WTC11 (cell line): ENCODE results near the gene ZSWIM9. TPM values are rescaled to one million over a fixed set of nuclear protein-coding genes. Genes with fewer than 3 reads are reported as not detected.
"Not testable (repeated sequence)": the region's sequence is repeated elsewhere in the genome, so short reads cannot be mapped to it uniquely, and the experiment has no call there.

Source experiments
- ATAC-seq: fragments of 200-7000 bp; cut with Tn5 transposase; 2 replicates; pipeline ENCODE4 v1.10.0; 2021; ENCODE audit warnings: mild to moderate bottlenecking, moderate library complexity
- CTCF ChIA-PET: fragments of 300-600 bp; sonication (Branson Sonifier 250); formaldehyde crosslinking; loops from one replicate; lab custom pipeline; 2021; ENCODE audit warnings: antibody characterized with exemption; lab: Charles Lee
- POLR2A ChIA-PET: fragments of 350-600 bp; sonication (Branson Sonifier 250); formaldehyde crosslinking; loops from one replicate; lab custom pipeline; 2021; ENCODE audit warnings: antibody characterized with exemption; lab: Charles Lee
- DNase-seq: peaks from one replicate; pipeline ENCODE4 v3.0.0; 2021; ENCODE audit warnings: low spot score
- H3K27ac Mint-ChIP-seq: 2 replicates; pipeline ENCODE4 v1.8.0; 2021; ENCODE audit warnings: mixed read lengths
- H3K27me3 Mint-ChIP-seq: 2 replicates; pipeline ENCODE4 v1.8.0; 2021; ENCODE audit warnings: low read depth, mild to moderate bottlenecking, moderate library complexity, mixed read lengths
- H3K36me3 Mint-ChIP-seq: 2 replicates; pipeline ENCODE4 v1.8.0; 2021; ENCODE audit warnings: mixed read lengths
- H3K4me1 Mint-ChIP-seq: 2 replicates; pipeline ENCODE4 v1.8.0; 2022; ENCODE audit warnings: mixed read lengths
- H3K4me3 Mint-ChIP-seq: 2 replicates; pipeline ENCODE4 v1.8.0; 2021; ENCODE audit warnings: mild to moderate bottlenecking, moderate library complexity, mixed read lengths
- H3K9me3 Mint-ChIP-seq: 2 replicates; pipeline ENCODE4 v1.8.0; 2021; ENCODE audit warnings: mixed read lengths
- CDX4 ChIP-seq: fragments of 250-450 bp; sonication (Bioruptor Pico); IDR thresholded peaks from 2 replicates; pipeline ENCODE4 v1.9.0; 2021; ENCODE audit warnings: moderate library complexity, mild to moderate bottlenecking, inconsistent platforms, borderline replicate concordance
- MAX ChIP-seq: sonication (generic); formaldehyde crosslinking; IDR thresholded peaks from 2 replicates; pipeline ENCODE4 v1.8.0; 2022; ENCODE audit warnings: mild to moderate bottlenecking, missing genetic modification reagents
- NFE2L1 ChIP-seq: sonication (generic); formaldehyde crosslinking; IDR thresholded peaks from 2 replicates; pipeline ENCODE4 v1.8.1; 2023; ENCODE audit warnings: missing genetic modification reagents
- NFYB ChIP-seq: sonication (generic); formaldehyde crosslinking; conservative IDR thresholded peaks from 2 replicates; pipeline ENCODE4 v1.8.0; 2022; ENCODE audit warnings: low read depth, missing genetic modification reagents
- NR1H2 ChIP-seq: sonication (generic); formaldehyde crosslinking; IDR thresholded peaks from 2 replicates; pipeline ENCODE4 v1.9.0; 2021; ENCODE audit warnings: mild to moderate bottlenecking, moderate library complexity, missing genetic modification reagents
- PREB ChIP-seq: sonication (generic); formaldehyde crosslinking; IDR thresholded peaks from 2 replicates; pipeline ENCODE4 v1.8.1; 2022; ENCODE audit warnings: mild to moderate bottlenecking, missing genetic modification reagents, moderate library complexity, borderline replicate concordance
- RELA ChIP-seq: sonication (generic); formaldehyde crosslinking; IDR thresholded peaks from 2 replicates; pipeline ENCODE4 v1.8.1; 2022; ENCODE audit warnings: missing genetic modification reagents, mild to moderate bottlenecking, borderline replicate concordance
- SMAD3 ChIP-seq: sonication (generic); formaldehyde crosslinking; IDR thresholded peaks from 2 replicates; pipeline ENCODE4 v1.8.0; 2022; ENCODE audit warnings: missing genetic modification reagents, mild to moderate bottlenecking, borderline replicate concordance
- SMAD4 ChIP-seq: sonication (generic); formaldehyde crosslinking; IDR thresholded peaks from 2 replicates; pipeline ENCODE4 v1.8.0; 2022; ENCODE audit warnings: mild to moderate bottlenecking, missing genetic modification reagents
- USF2 ChIP-seq: sonication (generic); formaldehyde crosslinking; IDR thresholded peaks from 2 replicates; pipeline ENCODE4 v1.8.1; 2023; ENCODE audit warnings: mild to moderate bottlenecking, missing genetic modification reagents, moderate library complexity
- ZNF232 ChIP-seq: sonication (generic); formaldehyde crosslinking; IDR thresholded peaks from 2 replicates; pipeline ENCODE4 v1.8.0; 2022; ENCODE audit warnings: mild to moderate bottlenecking, missing genetic modification reagents
- ZNF281 ChIP-seq: sonication (generic); formaldehyde crosslinking; IDR thresholded peaks from 2 replicates; pipeline ENCODE4 v1.8.0; 2023; ENCODE audit warnings: mild to moderate bottlenecking, missing genetic modification reagents
- total RNA-seq: library from RNA; stranded (reverse); gene quantifications from 3 replicates; pipeline ENCODE4 v1.2.3, GENCODE V29; 2021
- TF ChIP-seq, protein P1 (sequence below): sonication (generic); formaldehyde crosslinking; IDR thresholded peaks from 2 replicates; pipeline ENCODE4 v1.8.1; 2022; ENCODE audit warnings: missing genetic modification reagents, borderline replicate concordance
- TF ChIP-seq, protein P2 (sequence below): fragments of 250-450 bp; sonication (Bioruptor Pico); conservative IDR thresholded peaks from 2 replicates; pipeline ENCODE4 v1.9.0; 2021; ENCODE audit warnings: mild to moderate bottlenecking
- TF ChIP-seq, protein P3 (sequence below): sonication (generic); formaldehyde crosslinking; IDR thresholded peaks from 2 replicates; pipeline ENCODE4 v1.8.1; 2023; ENCODE audit warnings: mild to moderate bottlenecking, missing genetic modification reagents, borderline replicate concordance

The ZSWIM9 gene
- total RNA-seq, 1 experiment from 2014 or later, result 12.8 TPM

DNA sequence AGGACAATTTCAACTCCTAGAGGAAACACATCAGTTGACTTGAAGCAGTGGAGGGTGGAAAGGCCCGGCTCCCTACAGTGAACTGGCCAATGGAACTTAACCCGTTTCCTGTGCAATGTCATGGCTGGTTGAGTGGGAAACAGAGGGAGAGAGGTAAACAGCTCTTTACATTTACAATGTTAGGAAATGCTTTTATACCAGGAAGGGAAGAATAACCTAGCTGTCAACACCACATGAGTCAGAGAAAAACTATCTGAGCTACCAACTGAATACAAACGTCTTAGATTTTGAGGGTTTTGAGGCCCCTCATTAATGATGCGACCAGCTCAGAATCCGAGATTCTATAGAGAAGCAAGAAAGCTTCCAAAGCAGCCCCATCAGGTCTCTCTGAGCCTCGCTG is 48.5 kb downstream of the ZSWIM9 start (continued):
- TF ChIP-seq, protein P1, sequence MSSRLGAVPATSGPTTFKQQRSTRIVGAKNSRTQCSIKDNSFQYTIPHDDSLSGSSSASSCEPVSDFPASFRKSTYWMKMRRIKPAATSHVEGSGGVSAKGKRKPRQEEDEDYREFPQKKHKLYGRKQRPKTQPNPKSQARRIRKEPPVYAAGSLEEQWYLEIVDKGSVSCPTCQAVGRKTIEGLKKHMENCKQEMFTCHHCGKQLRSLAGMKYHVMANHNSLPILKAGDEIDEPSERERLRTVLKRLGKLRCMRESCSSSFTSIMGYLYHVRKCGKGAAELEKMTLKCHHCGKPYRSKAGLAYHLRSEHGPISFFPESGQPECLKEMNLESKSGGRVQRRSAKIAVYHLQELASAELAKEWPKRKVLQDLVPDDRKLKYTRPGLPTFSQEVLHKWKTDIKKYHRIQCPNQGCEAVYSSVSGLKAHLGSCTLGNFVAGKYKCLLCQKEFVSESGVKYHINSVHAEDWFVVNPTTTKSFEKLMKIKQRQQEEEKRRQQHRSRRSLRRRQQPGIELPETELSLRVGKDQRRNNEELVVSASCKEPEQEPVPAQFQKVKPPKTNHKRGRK (CRISPR knock-in tag), result no peak
- no peak for TF ChIP-seq NFE2L1
- TF ChIP-seq USF2 (CRISPR knock-in tag), result no peak
- TF ChIP-seq RELA, result no peak
- no peak for TF ChIP-seq ZNF232 (CRISPR knock-in tag)
- TF ChIP-seq CDX4 (CRISPR knock-in tag), result no peak
- no peak for TF ChIP-seq PREB (CRISPR knock-in tag)
- TF ChIP-seq NR1H2, result no peak
- no peak for TF ChIP-seq ZNF281 (CRISPR knock-in tag)
- no peak for TF ChIP-seq SMAD4 (CRISPR knock-in tag)

GRCh38 chr19:48220784-48221183 is 50.3 kb downstream of the ZSWIM9 start:
- H3K9me3 Mint-ChIP-seq, H3K36me3 Mint-ChIP-seq, H3K27ac Mint-ChIP-seq, H3K4me1 Mint-ChIP-seq, H3K4me3 Mint-ChIP-seq, DNase-seq, ATAC-seq, POLR2A ChIA-PET, H3K27me3 Mint-ChIP-seq: not testable (repeated sequence)
- CTCF ChIA-PET, result interaction anchor here (0.5 kb wide), 1 partner anchor 354 kb away, joined by 3 read pairs; no protein-coding TSS in a partner anchor

DNA sequence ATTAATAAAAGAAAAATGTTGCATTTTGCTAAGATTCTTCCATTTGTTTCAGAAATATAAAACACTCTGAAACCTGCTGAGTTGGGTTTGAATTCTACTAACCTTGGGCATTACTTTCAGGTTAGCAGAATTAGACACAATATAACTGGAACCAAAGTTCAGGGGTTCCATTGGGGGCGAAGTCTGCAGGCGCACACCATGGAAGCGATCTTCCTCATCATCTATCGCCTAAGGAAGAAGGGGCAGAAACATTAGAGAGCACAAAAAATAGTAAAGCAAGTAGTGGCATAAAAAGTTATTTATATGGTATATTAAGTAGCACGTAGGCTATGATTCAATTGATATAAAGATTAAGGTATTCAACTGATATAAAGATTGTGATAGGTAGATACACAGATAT is 51.1 kb downstream of the ZSWIM9 start:
- no peaks in the 10 kb centered on the region for H3K9me3 Mint-ChIP-seq
- ATAC-seq, result no peak
- H3K27me3 Mint-ChIP-seq, result no peaks in the 10 kb centered on the region
- no peak for DNase-seq
- no peak overlapping the region for H3K4me3 Mint-ChIP-seq
- H3K36me3 Mint-ChIP-seq, result no peaks in the 10 kb centered on the region
- POLR2A ChIA-PET, result no interaction called here
- CTCF ChIA-PET, result no interaction called here
- H3K4me1 Mint-ChIP-seq, result peaks cover 7% of the 10 kb centered on the region
- H3K27ac Mint-ChIP-seq, result no peak overlapping the region
- TF ChIP-seq MAX (CRISPR knock-in tag), result no peak
- no peak for TF ChIP-seq NFYB (CRISPR knock-in tag)
- TF ChIP-seq ZNF281 (CRISPR knock-in tag), result no peak
- TF ChIP-seq, protein P2, sequence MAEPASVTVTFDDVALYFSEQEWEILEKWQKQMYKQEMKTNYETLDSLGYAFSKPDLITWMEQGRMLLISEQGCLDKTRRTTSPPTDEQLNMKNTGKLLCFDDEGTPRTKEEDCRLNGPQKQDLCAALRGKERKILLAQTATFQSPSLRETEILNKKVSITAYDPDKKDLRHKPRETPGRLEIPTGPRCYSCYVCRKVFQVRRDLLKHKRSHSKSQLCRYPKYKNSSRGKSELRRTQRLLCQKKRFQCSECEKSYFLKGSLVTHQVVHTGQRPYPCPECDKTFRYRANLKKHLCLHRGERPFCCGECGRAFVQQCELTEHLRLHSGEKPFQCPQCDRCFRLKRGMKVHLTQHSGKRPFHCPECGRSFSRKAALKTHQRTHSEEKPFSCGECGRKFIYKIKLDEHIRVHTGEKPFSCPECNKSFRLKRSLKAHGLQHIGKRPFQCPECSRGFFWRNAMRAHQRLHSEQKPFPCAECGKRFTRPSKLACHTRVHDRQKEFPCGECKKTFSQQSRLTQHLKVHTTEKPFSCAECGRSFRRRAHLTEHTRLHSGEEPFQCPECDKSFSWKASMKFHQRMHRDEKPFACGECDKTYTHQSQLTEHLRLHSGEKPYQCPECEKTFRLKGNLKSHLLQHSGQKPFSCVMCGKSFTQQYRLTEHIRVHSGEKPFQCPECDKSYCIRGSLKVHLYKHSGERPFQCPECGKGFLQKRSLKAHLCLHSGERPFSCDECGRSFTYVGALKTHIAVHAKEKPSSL (CRISPR knock-in tag), result no peak
- TF ChIP-seq, protein P3, sequence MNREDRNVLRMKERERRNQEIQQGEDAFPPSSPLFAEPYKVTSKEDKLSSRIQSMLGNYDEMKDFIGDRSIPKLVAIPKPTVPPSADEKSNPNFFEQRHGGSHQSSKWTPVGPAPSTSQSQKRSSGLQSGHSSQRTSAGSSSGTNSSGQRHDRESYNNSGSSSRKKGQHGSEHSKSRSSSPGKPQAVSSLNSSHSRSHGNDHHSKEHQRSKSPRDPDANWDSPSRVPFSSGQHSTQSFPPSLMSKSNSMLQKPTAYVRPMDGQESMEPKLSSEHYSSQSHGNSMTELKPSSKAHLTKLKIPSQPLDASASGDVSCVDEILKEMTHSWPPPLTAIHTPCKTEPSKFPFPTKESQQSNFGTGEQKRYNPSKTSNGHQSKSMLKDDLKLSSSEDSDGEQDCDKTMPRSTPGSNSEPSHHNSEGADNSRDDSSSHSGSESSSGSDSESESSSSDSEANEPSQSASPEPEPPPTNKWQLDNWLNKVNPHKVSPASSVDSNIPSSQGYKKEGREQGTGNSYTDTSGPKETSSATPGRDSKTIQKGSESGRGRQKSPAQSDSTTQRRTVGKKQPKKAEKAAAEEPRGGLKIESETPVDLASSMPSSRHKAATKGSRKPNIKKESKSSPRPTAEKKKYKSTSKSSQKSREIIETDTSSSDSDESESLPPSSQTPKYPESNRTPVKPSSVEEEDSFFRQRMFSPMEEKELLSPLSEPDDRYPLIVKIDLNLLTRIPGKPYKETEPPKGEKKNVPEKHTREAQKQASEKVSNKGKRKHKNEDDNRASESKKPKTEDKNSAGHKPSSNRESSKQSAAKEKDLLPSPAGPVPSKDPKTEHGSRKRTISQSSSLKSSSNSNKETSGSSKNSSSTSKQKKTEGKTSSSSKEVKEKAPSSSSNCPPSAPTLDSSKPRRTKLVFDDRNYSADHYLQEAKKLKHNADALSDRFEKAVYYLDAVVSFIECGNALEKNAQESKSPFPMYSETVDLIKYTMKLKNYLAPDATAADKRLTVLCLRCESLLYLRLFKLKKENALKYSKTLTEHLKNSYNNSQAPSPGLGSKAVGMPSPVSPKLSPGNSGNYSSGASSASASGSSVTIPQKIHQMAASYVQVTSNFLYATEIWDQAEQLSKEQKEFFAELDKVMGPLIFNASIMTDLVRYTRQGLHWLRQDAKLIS (CRISPR knock-in tag), result no peak
- no peak for TF ChIP-seq SMAD3 (CRISPR knock-in tag)
- TF ChIP-seq RELA, result no peak
